Activated B cell treated with CpG ODN at 0.5 μM for 24 hours (primary cell): ENCODE results near the gene ZNF273. TPM values are rescaled to one million over a fixed set of nuclear protein-coding genes. Genes with fewer than 3 reads are reported as not detected.

Source experiments
- ATAC-seq: fragments of 200-7000 bp; cut with Tn5 transposase; one replicate; pipeline ENCODE4 v1.10.0; 2021; ENCODE audit warnings: low read depth, mild to moderate bottlenecking, moderate library complexity
- CTCF ChIA-PET: fragments of 350-600 bp; sonication (Branson Sonifier 250); formaldehyde crosslinking; loops from one replicate; lab custom pipeline; 2021; ENCODE audit warnings: antibody characterized with exemption; lab: Charles Lee
- POLR2A ChIA-PET: fragments of 350-600 bp; sonication (Branson Sonifier 250); formaldehyde crosslinking; loops from one replicate; lab custom pipeline; 2021; ENCODE audit warnings: antibody characterized with exemption; lab: Charles Lee
- DNase-seq: peaks from one replicate; pipeline ENCODE4 v3.0.0; 2022
- H3K27ac Mint-ChIP-seq: one replicate; pipeline ENCODE4 v1.8.0; 2020; ENCODE audit warnings: mixed read lengths
- H3K27me3 Mint-ChIP-seq: one replicate; pipeline ENCODE4 v1.8.0; 2021; ENCODE audit warnings: mixed read lengths
- H3K36me3 Mint-ChIP-seq: one replicate; pipeline ENCODE4 v1.8.0; 2021; ENCODE audit warnings: low read depth, mixed read lengths
- H3K4me1 Mint-ChIP-seq: one replicate; pipeline ENCODE4 v1.8.0; 2021; ENCODE audit warnings: mixed read lengths
- H3K4me3 Mint-ChIP-seq: one replicate; pipeline ENCODE4 v1.8.0; 2020; ENCODE audit warnings: mild to moderate bottlenecking, mixed read lengths
- H3K9me3 Mint-ChIP-seq: one replicate; pipeline ENCODE4 v1.8.0; 2020; ENCODE audit warnings: mixed read lengths
- intact Hi-C: fragments of 100-400 bp; cut with micrococcal nuclease; formaldehyde crosslinking; loops from one replicate; pipeline ENCODE4 v1.15.1; 2024
- total RNA-seq: library from RNA; stranded (reverse); gene quantifications from 2 replicates; pipeline ENCODE4 v1.2.3, GENCODE V29; 2022
- TF ChIP-seq, protein P1 (sequence below): fragments of 200-600 bp; IDR thresholded peaks from one replicate; pipeline ENCODE4 v1.8.0; 2022; ENCODE audit warnings: antibody characterized with exemption, mild to moderate bottlenecking

Gene ZNF273
- total RNA-seq, 1 donor from 2014 or later = 12.3 TPM

GRCh38 chr7:64876792-64877713, 26.0 kb upstream of the ZNF273 start:
- no peaks in the 10 kb centered on the region for H3K36me3 Mint-ChIP-seq
- H3K27ac Mint-ChIP-seq = no peak overlapping the region

DNA sequence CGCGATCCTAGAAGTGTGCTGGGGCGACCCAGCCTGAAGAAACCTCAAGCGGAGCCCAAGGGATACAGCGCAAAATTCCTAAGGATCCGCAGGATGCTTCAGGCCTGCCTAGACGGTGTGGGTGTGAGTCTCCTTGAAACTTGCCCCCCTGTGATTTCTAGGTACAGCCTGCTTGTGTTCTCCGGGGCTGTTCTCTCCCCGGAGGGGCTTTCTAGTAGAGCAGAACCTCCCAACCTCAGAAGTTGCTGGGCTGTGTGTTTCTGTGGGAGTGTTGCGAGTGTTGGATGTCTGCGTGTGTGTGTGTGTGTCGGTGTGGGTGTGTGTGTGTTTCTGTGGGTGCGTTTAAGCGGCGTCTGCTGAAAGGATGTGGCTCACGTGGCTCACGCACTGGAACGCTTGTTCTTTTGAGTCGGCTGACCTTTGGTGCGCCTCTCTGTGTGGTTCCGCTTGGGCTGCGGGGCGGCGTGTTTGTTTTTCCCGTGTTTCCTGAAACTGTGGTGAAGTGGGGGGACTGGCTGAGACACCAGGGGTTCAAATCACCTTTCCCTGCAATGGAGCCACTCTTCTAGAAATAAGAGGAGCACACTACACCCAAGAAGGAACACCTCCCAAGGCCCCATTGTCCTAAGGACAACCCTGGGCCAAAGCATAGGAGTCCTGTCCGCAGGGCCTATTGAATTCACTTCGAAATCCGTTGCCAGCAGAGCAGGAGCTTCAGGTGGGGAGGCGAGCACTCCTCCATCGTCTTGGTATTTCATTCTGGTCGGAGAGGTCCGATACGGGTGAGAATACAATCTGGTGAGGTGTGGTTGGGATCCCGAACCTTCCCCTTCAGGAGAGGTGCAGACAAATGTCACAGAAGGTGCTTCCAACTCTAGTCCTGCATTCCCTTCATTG, 25.1 kb upstream of the ZNF273 start:
- Mint-ChIP-seq H3K36me3 (no peaks in the 10 kb centered on the region), H3K4me1 (peaks cover 20% of the 10 kb centered on the region), H3K27ac (no peak overlapping the region), H3K4me3 (peak overlapping the region; percentile 66), H3K27me3 (peaks cover 29% of the 10 kb centered on the region), H3K9me3 (peaks cover 2% of the 10 kb centered on the region)
- TF ChIP-seq, protein P1, sequence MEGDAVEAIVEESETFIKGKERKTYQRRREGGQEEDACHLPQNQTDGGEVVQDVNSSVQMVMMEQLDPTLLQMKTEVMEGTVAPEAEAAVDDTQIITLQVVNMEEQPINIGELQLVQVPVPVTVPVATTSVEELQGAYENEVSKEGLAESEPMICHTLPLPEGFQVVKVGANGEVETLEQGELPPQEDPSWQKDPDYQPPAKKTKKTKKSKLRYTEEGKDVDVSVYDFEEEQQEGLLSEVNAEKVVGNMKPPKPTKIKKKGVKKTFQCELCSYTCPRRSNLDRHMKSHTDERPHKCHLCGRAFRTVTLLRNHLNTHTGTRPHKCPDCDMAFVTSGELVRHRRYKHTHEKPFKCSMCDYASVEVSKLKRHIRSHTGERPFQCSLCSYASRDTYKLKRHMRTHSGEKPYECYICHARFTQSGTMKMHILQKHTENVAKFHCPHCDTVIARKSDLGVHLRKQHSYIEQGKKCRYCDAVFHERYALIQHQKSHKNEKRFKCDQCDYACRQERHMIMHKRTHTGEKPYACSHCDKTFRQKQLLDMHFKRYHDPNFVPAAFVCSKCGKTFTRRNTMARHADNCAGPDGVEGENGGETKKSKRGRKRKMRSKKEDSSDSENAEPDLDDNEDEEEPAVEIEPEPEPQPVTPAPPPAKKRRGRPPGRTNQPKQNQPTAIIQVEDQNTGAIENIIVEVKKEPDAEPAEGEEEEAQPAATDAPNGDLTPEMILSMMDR = no peak
- intact Hi-C loops = no loop called here
- no peak for ATAC-seq
- POLR2A ChIA-PET = no interaction called here
- no peak for DNase-seq
- CTCF ChIA-PET = no interaction called here

More at GRCh38 chr7:64876792-64877713, 26.0 kb upstream of the ZNF273 start:
- TF ChIP-seq, protein P1 = no peak
- DNase-seq (peak; percentile 38), ATAC-seq (peak; percentile 88)
- ChIA-PET POLR2A (no interaction called here), CTCF (no interaction called here)
- Mint-ChIP-seq H3K9me3 (peaks cover 2% of the 10 kb centered on the region), H3K27me3 (peaks cover 21% of the 10 kb centered on the region), H3K4me1 (peaks cover 14% of the 10 kb centered on the region), H3K4me3 (peak overlapping the region; percentile 66)
- intact Hi-C loops = no loop called here

DNA sequence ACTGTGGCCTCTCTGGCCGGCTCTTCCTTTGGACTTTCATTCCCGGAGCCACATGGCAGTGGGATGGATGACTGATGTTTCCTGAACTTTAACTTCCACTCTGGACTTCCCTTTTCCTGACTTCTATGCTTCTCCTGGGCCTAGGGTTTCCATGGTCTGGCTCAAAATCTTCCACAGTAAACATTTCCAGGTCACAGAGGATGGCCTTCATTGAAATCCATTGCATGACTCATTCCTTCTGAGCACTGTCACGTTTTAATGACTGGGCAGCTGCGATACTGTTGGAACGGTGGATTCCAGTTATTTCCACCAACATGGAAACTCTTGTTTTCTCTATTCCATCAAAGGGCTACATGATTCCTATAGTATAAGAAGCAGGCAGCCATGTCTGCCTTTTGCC, 24.4 kb upstream of the ZNF273 start:
- peaks cover 2% of the 10 kb centered on the region for H3K9me3 Mint-ChIP-seq
- H3K4me1 Mint-ChIP-seq = peaks cover 20% of the 10 kb centered on the region
- ChIA-PET CTCF (no interaction called here), POLR2A (no interaction called here)
- H3K27me3 Mint-ChIP-seq = peaks cover 32% of the 10 kb centered on the region
- TF ChIP-seq, protein P1 = no peak
- ATAC-seq = no peak
- no peak overlapping the region for H3K27ac Mint-ChIP-seq
- no peak overlapping the region for H3K4me3 Mint-ChIP-seq
- intact Hi-C loops = no loop called here
- no peak for DNase-seq
- no peaks in the 10 kb centered on the region for H3K36me3 Mint-ChIP-seq

GRCh38 chr7:64879086-64879730, 23.9 kb upstream of the ZNF273 start:
- TF ChIP-seq, protein P1 = no peak
- peaks cover 35% of the 10 kb centered on the region for H3K27me3 Mint-ChIP-seq
- ATAC-seq (no peak), DNase-seq (no peak)
- H3K4me3 Mint-ChIP-seq = no peak overlapping the region
- H3K36me3 Mint-ChIP-seq = no peaks in the 10 kb centered on the region
- ChIA-PET POLR2A (no interaction called here), CTCF (no interaction called here)
- H3K4me1 Mint-ChIP-seq = peaks cover 20% of the 10 kb centered on the region
- no peak overlapping the region for H3K27ac Mint-ChIP-seq
- intact Hi-C loops = no loop called here
- H3K9me3 Mint-ChIP-seq = peaks cover 2% of the 10 kb centered on the region
